Measurements from ENCODE around the gene APOBEC3A. TPM values are rescaled to one million over a fixed set of nuclear protein-coding genes. Genes with fewer than 3 reads are reported as not detected.

The APOBEC3A gene
- total and polyA plus RNA-seq, 2 experiments from 2014 or later, result not detected

DNA sequence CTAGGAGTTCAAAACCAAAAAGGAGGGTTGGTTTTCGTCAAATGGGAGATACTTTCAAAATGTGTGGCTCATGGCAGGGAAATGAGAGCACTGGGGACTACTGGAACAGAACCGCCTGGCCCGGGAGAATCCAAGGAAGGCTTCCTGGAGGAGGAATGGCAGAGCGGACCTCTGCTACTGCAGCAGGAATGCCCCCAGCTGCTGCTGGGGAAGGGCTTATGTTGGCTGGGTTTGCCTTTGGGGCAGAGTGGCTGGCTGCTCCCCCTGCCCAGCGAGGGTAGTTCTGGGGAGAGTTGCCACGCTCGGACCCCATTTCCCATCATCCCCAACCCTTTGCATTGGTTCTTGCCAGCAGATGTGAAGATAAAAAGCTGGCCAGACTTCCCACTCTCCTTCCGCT, 10.6 kb upstream of the APOBEC3A start:
- H3K4me2 ChIP-seq, result no peak overlapping the region
- no peak overlapping the region for H3K27ac ChIP-seq
- TF ChIP-seq EZH2phosphoT487 (IDR thresholded peaks at IDR 0.05; ENCODE audit: low read depth, severe bottlenecking, unreplicated experiment), result no peak
- H3K9me3 ChIP-seq (ENCODE audit: low read depth), result no peaks in the 10 kb centered on the region
- DNase-seq (ENCODE audit: low spot score), result no peak
- WGBS (ENCODE audit: low lambda C conversion rate, missing lambda C conversion rate), result 98% methylated on average over 8 of the region's 8 CpGs
- peaks cover 6% of the 10 kb centered on the region for H3K4me1 ChIP-seq (ENCODE audit: insufficient read depth)
- H2AFZ ChIP-seq, result no peak overlapping the region
- H3K36me3 ChIP-seq (replicated peaks; ENCODE audit: insufficient read depth, low read depth), result no peaks in the 10 kb centered on the region
- no peaks in the 10 kb centered on the region for H3K9me2 ChIP-seq (replicated peaks; ENCODE audit: insufficient read depth)
- H3K79me2 ChIP-seq, result no peaks in the 10 kb centered on the region
- H3K4me3 ChIP-seq, result no peak overlapping the region
- no peaks in the 10 kb centered on the region for H4K20me1 ChIP-seq (ENCODE audit: insufficient read depth, poor library complexity, severe bottlenecking)
- peaks cover 3% of the 10 kb centered on the region for H3K27me3 ChIP-seq

GRCh38 chr22:38947321-38948140, 9.9 kb upstream of the APOBEC3A start:
- whole genome bisulfite sequencing (ENCODE audit: low lambda C conversion rate, missing lambda C conversion rate), result 80% methylated on average over 14 of the region's 14 CpGs
- Histone ChIP-seq H3K27me3 (peaks cover 3% of the 10 kb centered on the region), H3K4me2 (no peak overlapping the region), H3K27ac (no peak overlapping the region), H2AFZ (no peak overlapping the region), H3K9me3 (ENCODE audit: low read depth) (no peaks in the 10 kb centered on the region), H4K20me1 (ENCODE audit: insufficient read depth, poor library complexity, severe bottlenecking) (no peaks in the 10 kb centered on the region), H3K36me3 (replicated peaks; ENCODE audit: insufficient read depth, low read depth) (no peaks in the 10 kb centered on the region), H3K9me2 (replicated peaks; ENCODE audit: insufficient read depth) (no peaks in the 10 kb centered on the region), H3K4me1 (ENCODE audit: insufficient read depth) (peaks cover 6% of the 10 kb centered on the region), H3K79me2 (no peaks in the 10 kb centered on the region), H3K4me3 (no peak overlapping the region)
- DNase-seq (ENCODE audit: low spot score), result no peak
- TF ChIP-seq, protein P1, sequence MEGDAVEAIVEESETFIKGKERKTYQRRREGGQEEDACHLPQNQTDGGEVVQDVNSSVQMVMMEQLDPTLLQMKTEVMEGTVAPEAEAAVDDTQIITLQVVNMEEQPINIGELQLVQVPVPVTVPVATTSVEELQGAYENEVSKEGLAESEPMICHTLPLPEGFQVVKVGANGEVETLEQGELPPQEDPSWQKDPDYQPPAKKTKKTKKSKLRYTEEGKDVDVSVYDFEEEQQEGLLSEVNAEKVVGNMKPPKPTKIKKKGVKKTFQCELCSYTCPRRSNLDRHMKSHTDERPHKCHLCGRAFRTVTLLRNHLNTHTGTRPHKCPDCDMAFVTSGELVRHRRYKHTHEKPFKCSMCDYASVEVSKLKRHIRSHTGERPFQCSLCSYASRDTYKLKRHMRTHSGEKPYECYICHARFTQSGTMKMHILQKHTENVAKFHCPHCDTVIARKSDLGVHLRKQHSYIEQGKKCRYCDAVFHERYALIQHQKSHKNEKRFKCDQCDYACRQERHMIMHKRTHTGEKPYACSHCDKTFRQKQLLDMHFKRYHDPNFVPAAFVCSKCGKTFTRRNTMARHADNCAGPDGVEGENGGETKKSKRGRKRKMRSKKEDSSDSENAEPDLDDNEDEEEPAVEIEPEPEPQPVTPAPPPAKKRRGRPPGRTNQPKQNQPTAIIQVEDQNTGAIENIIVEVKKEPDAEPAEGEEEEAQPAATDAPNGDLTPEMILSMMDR (IDR thresholded peaks at IDR 0.05; ENCODE audit: poor library complexity), result no peak
- TF ChIP-seq EZH2phosphoT487 (IDR thresholded peaks at IDR 0.05; ENCODE audit: low read depth, severe bottlenecking, unreplicated experiment), result no peak
- TF ChIP-seq EZH2 (IDR thresholded peaks at IDR 0.05; ENCODE audit: borderline replicate concordance), result no peak

DNA sequence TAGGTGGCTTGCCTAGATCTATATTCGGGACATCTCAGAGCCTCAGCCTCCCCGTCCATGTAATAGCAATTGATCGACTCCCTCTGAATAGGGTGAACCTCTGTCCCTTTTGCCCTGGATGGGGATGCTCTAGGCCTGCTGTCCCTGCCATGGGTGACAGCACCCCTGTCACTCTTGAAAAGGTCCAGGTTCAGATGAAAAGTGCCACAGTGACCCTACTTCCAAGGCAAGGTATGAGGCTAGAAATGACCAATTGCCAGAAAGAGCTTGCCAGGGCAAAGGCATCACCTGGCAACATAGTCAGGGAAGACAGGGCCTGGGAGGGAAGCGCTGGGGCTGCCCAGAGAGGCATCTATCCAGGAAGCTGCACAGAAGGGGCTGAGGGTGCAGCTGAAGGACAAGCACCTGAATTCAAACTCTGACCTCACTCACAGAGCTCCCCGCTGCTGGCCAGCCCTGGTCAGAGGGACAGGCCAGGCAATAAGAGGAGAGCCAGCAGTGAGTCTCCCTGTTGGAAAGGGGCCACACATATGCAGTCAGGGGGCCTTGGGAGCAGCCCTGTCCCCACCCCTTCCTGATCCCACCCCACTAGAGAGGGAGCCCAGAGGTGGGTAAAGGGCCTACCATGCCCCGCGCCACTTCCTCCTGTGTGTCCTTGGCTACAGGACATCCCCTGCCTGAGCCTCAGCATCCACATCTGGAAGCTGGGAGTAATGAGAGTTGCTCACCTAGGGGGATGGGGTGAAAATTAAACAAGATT, 9.0 kb upstream of the APOBEC3A start:
- Histone ChIP-seq H3K4me1 (ENCODE audit: insufficient read depth) (peaks cover 6% of the 10 kb centered on the region), H4K20me1 (ENCODE audit: insufficient read depth, poor library complexity, severe bottlenecking) (no peaks in the 10 kb centered on the region), H2AFZ (no peak overlapping the region), H3K27me3 (peaks cover 3% of the 10 kb centered on the region), H3K79me2 (no peaks in the 10 kb centered on the region), H3K4me3 (no peak overlapping the region), H3K4me2 (no peak overlapping the region), H3K9me3 (ENCODE audit: low read depth) (no peaks in the 10 kb centered on the region), H3K36me3 (replicated peaks; ENCODE audit: insufficient read depth, low read depth) (no peaks in the 10 kb centered on the region), H3K27ac (no peak overlapping the region), H3K9me2 (replicated peaks; ENCODE audit: insufficient read depth) (no peaks in the 10 kb centered on the region)
- TF ChIP-seq EZH2 (IDR thresholded peaks at IDR 0.05; ENCODE audit: borderline replicate concordance), result no peak
- no peak for TF ChIP-seq EZH2phosphoT487 (IDR thresholded peaks at IDR 0.05; ENCODE audit: low read depth, severe bottlenecking, unreplicated experiment)
- TF ChIP-seq, protein P1 (IDR thresholded peaks at IDR 0.05; ENCODE audit: poor library complexity), result no peak
- WGBS (ENCODE audit: low lambda C conversion rate, missing lambda C conversion rate), result 92% methylated on average over 7 of the region's 7 CpGs
- DNase-seq (ENCODE audit: low spot score), result no peak

- DNase-seq (ENCODE audit: low spot score), result no peak
- no peak overlapping the region for H3K27ac ChIP-seq
- no peaks in the 10 kb centered on the region for H3K36me3 ChIP-seq (replicated peaks; ENCODE audit: insufficient read depth, low read depth)
- H3K9me3 ChIP-seq (ENCODE audit: low read depth), result no peaks in the 10 kb centered on the region
- no peaks in the 10 kb centered on the region for H3K27me3 ChIP-seq
- 77% methylated on average over 8 of the region's 8 CpGs for WGBS (ENCODE audit: low lambda C conversion rate, missing lambda C conversion rate)
- no peaks in the 10 kb centered on the region for H3K79me2 ChIP-seq
- H3K4me2 ChIP-seq, result no peak overlapping the region
- H3K4me3 ChIP-seq, result no peak overlapping the region
- TF ChIP-seq, protein P1 (IDR thresholded peaks at IDR 0.05; ENCODE audit: poor library complexity), result no peak
- TF ChIP-seq EZH2phosphoT487 (IDR thresholded peaks at IDR 0.05; ENCODE audit: low read depth, severe bottlenecking, unreplicated experiment), result no peak
- no peak overlapping the region for H2AFZ ChIP-seq
- no peaks in the 10 kb centered on the region for H4K20me1 ChIP-seq (ENCODE audit: insufficient read depth, poor library complexity, severe bottlenecking)
- H3K9me2 ChIP-seq (replicated peaks; ENCODE audit: insufficient read depth), result no peaks in the 10 kb centered on the region
- peaks cover 10% of the 10 kb centered on the region for H3K4me1 ChIP-seq (ENCODE audit: insufficient read depth)
These were observed 7.5 kb upstream of the APOBEC3A start for GRCh38 chr22:38949889-38950405.

All from hepatocyte (in vitro differentiated cells).